ENCODE measurements around the gene SNIP1.
"Not testable (repeated sequence)": the region's sequence is repeated elsewhere in the genome, so short reads cannot be mapped to it uniquely, and the experiment has no call there.

SNIP1 gene

GRCh38 chr1:37514350-37515184 is 39.5 kb downstream of the SNIP1 start, which contains the start of gene MEAF6:
Gene MEAF6, minus strand, starts transcription at chr1:37514766. Its CDS starts 20 bp downstream, at chr1:37514746.
- FAIRE-seq, result no peak

GRCh38 chr1:37513795-37514349 is 40.2 kb downstream of the SNIP1 start:
- DNase-seq (ENCODE audit: low spot score) (peak; percentile 44), FAIRE-seq (no peak)

More at GRCh38 chr1:37514350-37515184, 39.5 kb downstream of the SNIP1 start, which contains the start of gene MEAF6:
- DNase-seq (ENCODE audit: low spot score), result peak; percentile 93

DNA sequence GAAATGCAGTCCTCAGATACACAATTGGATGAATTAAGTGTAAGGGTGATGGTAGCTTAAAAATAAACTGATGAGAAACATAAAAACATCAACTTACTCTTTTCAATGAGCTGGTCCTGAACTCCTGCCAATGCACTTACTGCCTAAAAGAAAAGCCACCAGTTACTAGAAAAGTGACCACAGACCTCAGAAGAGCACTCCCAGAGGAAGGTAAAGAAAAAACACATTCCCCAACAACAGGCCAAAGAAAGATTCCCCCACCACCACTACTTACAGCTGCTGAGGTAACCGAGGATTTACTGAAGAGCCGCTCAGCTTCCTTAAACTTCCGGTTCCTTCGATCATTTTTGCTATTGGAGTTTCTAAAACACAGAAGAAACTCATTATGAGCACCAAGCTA is 44.9 kb downstream of the SNIP1 start:
- DNase-seq (ENCODE audit: low spot score) (peak; percentile 25), FAIRE-seq (no peak)

DNA sequence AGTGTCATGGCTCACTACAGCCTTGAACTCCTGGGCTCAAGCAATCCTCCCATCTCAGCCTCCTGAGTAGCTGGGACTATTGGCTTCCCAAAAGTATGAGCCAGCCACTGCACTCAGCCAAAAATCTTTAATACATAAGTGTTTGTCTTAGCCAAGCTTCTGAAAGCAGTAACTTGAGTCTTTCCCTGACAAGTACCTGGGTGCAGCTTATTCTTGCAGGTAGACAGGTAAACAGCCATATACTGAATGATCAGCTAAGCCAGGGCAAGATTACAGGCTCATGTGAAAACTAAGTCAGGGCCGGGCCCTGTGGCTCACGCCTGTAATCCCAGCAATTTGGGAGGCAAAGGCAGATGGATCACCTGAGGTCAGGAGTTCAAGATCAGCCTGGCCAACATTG is 47.4 kb downstream of the SNIP1 start:
- FAIRE-seq (no peak), DNase-seq (ENCODE audit: low spot score) (no peak)

GRCh38 chr1:37502791-37503190 is 51.3 kb downstream of the SNIP1 start:
- FAIRE-seq; DNase-seq (ENCODE audit: low spot score): not testable (repeated sequence)

GRCh38 chr1:37502104-37502503 is 52.0 kb downstream of the SNIP1 start:
- FAIRE-seq (no peak), DNase-seq (ENCODE audit: low spot score) (no peak)

DNA sequence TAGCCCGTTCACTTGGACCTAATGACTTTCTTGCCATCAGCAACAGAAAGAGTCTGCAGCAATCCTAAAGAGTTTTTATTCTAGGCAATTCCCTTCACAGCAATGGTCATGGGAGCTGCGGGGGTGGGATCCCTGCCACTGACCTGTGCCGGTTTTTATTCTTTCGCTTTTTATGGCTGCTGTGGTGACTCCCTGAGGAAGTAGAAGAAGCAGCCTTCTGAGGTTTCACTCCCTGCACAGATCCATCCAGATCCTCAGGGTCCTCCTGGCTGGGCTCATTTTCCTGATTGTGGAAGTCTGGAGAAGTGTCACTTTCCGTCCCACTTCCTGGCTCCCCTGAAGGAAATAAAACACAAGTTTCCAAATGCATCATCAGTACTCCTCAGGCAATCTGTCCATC is 52.4 kb downstream of the SNIP1 start:
- DNase-seq (ENCODE audit: low spot score), result no peak
- FAIRE-seq, result no peak

GRCh38 chr1:37498872-37499617 is 55.0 kb downstream of the SNIP1 start:
- DNase-seq (ENCODE audit: low spot score), result no peak

GRCh38 chr1:37497832-37498231 is 56.3 kb downstream of the SNIP1 start:
- DNase-seq (ENCODE audit: low spot score) (no peak), FAIRE-seq (no peak)

More at GRCh38 chr1:37498872-37499617, 55.0 kb downstream of the SNIP1 start:
- no peak for FAIRE-seq

DNA sequence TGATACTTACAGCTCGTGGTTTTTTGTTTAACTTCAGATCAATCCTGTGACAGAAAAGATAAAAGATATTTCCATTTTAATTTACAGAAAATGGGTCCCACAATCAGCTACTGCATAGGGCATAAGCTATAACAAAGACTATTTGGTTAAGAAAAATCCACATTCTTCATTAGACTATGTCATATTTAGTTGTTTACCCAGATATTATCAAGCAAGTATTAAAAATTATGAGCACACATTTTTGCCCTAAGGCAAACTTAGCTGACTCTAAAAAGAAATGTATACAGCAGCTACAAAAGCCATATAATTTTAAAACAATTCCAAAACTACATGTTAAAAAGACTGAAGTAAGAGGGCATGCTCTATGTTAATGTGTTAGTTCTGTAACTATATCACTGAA is 58.2 kb downstream of the SNIP1 start:
- no peak for DNase-seq (ENCODE audit: low spot score)
- no peak for FAIRE-seq

- no peak for DNase-seq (ENCODE audit: low spot score)
- no peak for FAIRE-seq
These were observed 60.6 kb downstream of the SNIP1 start for GRCh38 chr1:37493336-37494098.

DNA sequence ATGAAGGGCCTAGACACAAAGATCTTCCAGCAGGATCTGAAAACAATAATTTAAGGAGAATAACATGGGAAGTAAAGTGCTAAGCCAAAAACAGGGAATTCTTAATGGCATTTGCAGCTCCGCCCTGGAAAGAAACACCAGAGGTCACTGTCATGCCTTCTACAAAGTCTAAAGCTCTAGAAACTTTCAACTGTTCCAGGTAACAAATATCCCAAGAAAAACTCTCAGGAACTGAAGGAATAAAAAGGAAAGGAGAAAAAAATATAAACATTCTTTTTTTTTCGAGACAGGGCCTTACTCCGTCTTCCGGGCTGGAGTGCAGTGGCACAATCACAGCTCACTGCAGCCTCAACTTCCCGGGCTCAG is 66.5 kb downstream of the SNIP1 start:
- FAIRE-seq (no peak), DNase-seq (ENCODE audit: low spot score) (no peak)

DNA sequence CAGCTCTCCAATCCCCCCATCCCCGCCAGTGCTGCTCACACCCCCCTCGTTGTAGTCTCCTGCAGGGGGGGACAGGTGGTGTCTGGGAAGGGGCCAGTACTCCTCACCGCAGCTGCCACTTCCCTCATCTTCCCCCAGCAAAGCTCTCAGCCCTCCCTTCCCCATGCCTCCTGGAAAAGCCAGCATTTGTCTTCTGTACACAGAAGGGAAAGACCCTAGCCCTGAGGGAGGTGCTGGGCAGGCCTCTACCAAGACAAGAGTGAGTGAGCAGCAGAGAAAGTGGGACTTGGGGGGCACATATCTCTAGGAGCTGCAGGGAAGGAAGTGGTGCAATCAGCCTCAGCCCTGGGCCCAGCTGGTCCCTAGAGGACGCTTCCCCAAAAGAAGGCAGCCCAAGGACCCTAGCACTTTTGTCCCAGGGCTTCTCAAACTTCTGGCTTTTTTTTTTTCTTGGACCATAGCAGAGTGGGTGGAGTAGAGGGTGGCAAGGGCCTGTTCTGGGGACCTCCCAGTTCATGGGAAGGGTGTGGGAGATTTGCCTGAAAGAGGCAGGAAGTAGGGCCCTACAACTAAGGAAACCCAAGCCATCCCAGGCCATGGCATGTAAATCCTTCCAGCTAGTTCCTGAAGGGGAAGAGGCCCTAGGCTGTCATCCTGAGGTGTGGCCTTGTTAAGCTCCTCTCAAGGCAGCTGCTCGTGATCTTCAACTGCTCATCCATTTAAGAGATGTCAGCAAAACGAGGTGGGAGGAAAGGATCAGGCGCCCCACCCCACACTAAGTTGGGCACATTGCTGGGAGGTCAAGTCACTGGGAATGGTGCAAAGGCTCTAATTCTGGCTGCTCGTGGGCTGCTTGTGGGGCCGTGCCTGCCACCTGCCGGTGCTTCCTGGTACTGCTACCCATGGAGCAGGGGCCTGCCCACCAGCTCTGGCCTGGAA is 67.1 kb downstream of the SNIP1 start:
- FAIRE-seq (no peak), DNase-seq (ENCODE audit: low spot score) (peak; percentile 83)

- FAIRE-seq, result no peak
- DNase-seq (ENCODE audit: low spot score), result no peak
These were observed 68.0 kb downstream of the SNIP1 start for GRCh38 chr1:37485902-37486679.

Data from urothelium cell line (cell line).